PC-3 (cell line): ENCODE data around the gene ACSS3. TPM values are rescaled to one million over a fixed set of nuclear protein-coding genes. Genes with fewer than 3 reads are reported as not detected.
A peak's percentile ranks its signal among the peaks of the same experiment; 100 is the strongest.

Experiments
- ATAC-seq: fragments of 200-7000 bp; cut with Tn5 transposase; 2 replicates; pipeline ENCODE4 v1.9.1; 2020; ENCODE audit warnings: mild to moderate bottlenecking, moderate library complexity
- BruUV-seq: library from RNA; stranded (reverse); fragments of 400-500 nt; replicated peaks from 2 replicates; lab custom pipeline; 2021; lab: Mats Ljungman, UMichigan
- CTCF ChIA-PET: fragments of 300-600 bp; sonication (Branson Sonifier 250); formaldehyde crosslinking; loops from one replicate; lab custom pipeline; 2022; ENCODE audit warnings: antibody characterized with exemption; lab: Charles Lee
- POLR2A ChIA-PET: fragments of 300-600 bp; sonication (Branson Sonifier 250); formaldehyde crosslinking; loops from one replicate; lab custom pipeline; 2022; ENCODE audit warnings: antibody characterized with exemption; ENCODE audit not compliant: unreplicated experiment; lab: Charles Lee
- DNase-seq: peaks from one replicate; pipeline ENCODE4 v3.0.0-alpha.2; 2015
- H2AFZ ChIP-seq: fragments of 300-600 bp; sonication (generic); 2 replicates; pipeline ENCODE4 v1.6.0; 2016; ENCODE audit warnings: antibody characterized with exemption, low read length
- H3F3A ChIP-seq: fragments of 300-600 bp; sonication (generic); one replicate; pipeline ENCODE4 v1.6.0; 2017; ENCODE audit warnings: antibody characterized with exemption, low read length, control low read depth, mild to moderate bottlenecking; ENCODE audit not compliant: unreplicated experiment
- H3K27ac ChIP-seq: fragments of 300-600 bp; sonication (generic); 2 replicates; pipeline ENCODE4 v1.5.1; 2016; ENCODE audit warnings: mild to moderate bottlenecking, low read length
- H3K27me3 ChIP-seq: fragments of 300-600 bp; sonication (generic); 2 replicates; pipeline ENCODE4 v1.6.1; 2016; ENCODE audit warnings: low read length, mixed read lengths
- H3K36me3 ChIP-seq: fragments of 300-600 bp; sonication (generic); 2 replicates; pipeline ENCODE4 v1.6.1; 2016; ENCODE audit warnings: low read depth, mixed run types, low read length, mixed read lengths
- H3K4me1 ChIP-seq: fragments of 300-600 bp; sonication (generic); 2 replicates; pipeline ENCODE4 v1.5.1; 2016; ENCODE audit warnings: low read length; ENCODE audit not compliant: insufficient read depth
- H3K4me2 ChIP-seq: fragments of 300-600 bp; sonication (generic); 2 replicates; pipeline ENCODE4 v1.6.0; 2016; ENCODE audit warnings: low read length
- H3K4me3 ChIP-seq: fragments of 300-600 bp; sonication (generic); 2 replicates; pipeline ENCODE4 v1.5.1; 2016; ENCODE audit warnings: mild to moderate bottlenecking, low read length, mixed read lengths
- H3K79me2 ChIP-seq: fragments of 300-600 bp; sonication (generic); 2 replicates; pipeline ENCODE4 v1.6.1; 2017; ENCODE audit warnings: low read length, mixed read lengths
- H3K9ac ChIP-seq: fragments of 300-600 bp; sonication (generic); 2 replicates; pipeline ENCODE4 v1.6.0; 2016; ENCODE audit warnings: mild to moderate bottlenecking, low read length
- H3K9me2 ChIP-seq: fragments of 300-600 bp; sonication (generic); replicated peaks from 2 replicates; pipeline ENCODE4 v1.6.1; 2016; ENCODE audit warnings: mixed run types, low read length, mixed read lengths
- H3K9me3 ChIP-seq: fragments of 300-600 bp; sonication (generic); 2 replicates; pipeline ENCODE4 v1.6.1; 2016; ENCODE audit warnings: low read length, mixed read lengths
- H4K20me1 ChIP-seq: fragments of 300-600 bp; sonication (generic); 2 replicates; pipeline ENCODE4 v1.6.1; 2016; ENCODE audit warnings: low read length, mixed read lengths
- CTCF ChIP-seq: fragments of 300-600 bp; sonication (generic); conservative IDR thresholded peaks from 2 replicates; pipeline ENCODE4 v1.5.1; 2017; ENCODE audit warnings: antibody characterized with exemption, low read depth, mild to moderate bottlenecking, low read length
- EZH2 ChIP-seq: fragments of 300-600 bp; sonication (generic); IDR thresholded peaks from one replicate; pipeline ENCODE4 v1.6.1; 2017; ENCODE audit warnings: antibody characterized with exemption, mild to moderate bottlenecking, low read length; ENCODE audit not compliant: unreplicated experiment
- EZH2phosphoT487 ChIP-seq: fragments of 300-600 bp; sonication (generic); IDR thresholded peaks from 2 replicates; pipeline ENCODE4 v1.6.1; 2018; ENCODE audit warnings: mild to moderate bottlenecking, antibody characterized with exemption, low read length, borderline replicate concordance
- intact Hi-C: fragments of 100-400 bp; cut with micrococcal nuclease; formaldehyde crosslinking; loops from 2 replicates; pipeline ENCODE4 v1.9.0; 2023
- total RNA-seq: library from RNA; depleted of rRNA; stranded (reverse); fragments of >200 nt; gene quantifications from 2 replicates; pipeline ENCODE4 v1.2.3, GENCODE V29; 2014

Gene ACSS3
- total RNA-seq, 1 experiment from 2014 or later = not detected

- no peaks in the 10 kb centered on the region for H3K36me3 ChIP-seq
- no peak overlapping the region for H2AFZ ChIP-seq
- H3K4me1 ChIP-seq = no peaks in the 10 kb centered on the region
- no peaks in the 10 kb centered on the region for H3K79me2 ChIP-seq
- no peaks in the 10 kb centered on the region for H4K20me1 ChIP-seq
- no TSS peak for BruUV-seq
- ATAC-seq (no peak), DNase-seq (peak; percentile 6)
- no peaks in the 10 kb centered on the region for H3F3A ChIP-seq
- no peak for TF ChIP-seq CTCF
- TF ChIP-seq EZH2phosphoT487 = no peak
- TF ChIP-seq EZH2 = no peak
- CTCF ChIA-PET = no interaction called here
- no peak overlapping the region for H3K4me2 ChIP-seq
- no peaks in the 10 kb centered on the region for H3K9me2 ChIP-seq
- POLR2A ChIA-PET = no interaction called here
- H3K27me3 ChIP-seq = no peaks in the 10 kb centered on the region
- intact Hi-C loops = no loop called here
- no peak overlapping the region for H3K4me3 ChIP-seq
- H3K9me3 ChIP-seq = no peaks in the 10 kb centered on the region
- H3K27ac ChIP-seq = no peak overlapping the region
- no peak overlapping the region for H3K9ac ChIP-seq
Measured at GRCh38 chr12:81294325-81295190, 216.7 kb downstream of the ACSS3 start.

- Histone ChIP-seq H3K4me2 (no peak overlapping the region), H3K4me3 (no peak overlapping the region), H3K27me3 (no peaks in the 10 kb centered on the region), H3K9me3 (no peaks in the 10 kb centered on the region), H3K36me3 (no peaks in the 10 kb centered on the region), H2AFZ (no peak overlapping the region), H3F3A (no peaks in the 10 kb centered on the region), H3K9ac (no peak overlapping the region), H3K9me2 (no peaks in the 10 kb centered on the region), H3K4me1 (no peaks in the 10 kb centered on the region), H4K20me1 (no peaks in the 10 kb centered on the region), H3K79me2 (no peaks in the 10 kb centered on the region), H3K27ac (no peak overlapping the region)
- no peak for DNase-seq
- POLR2A ChIA-PET = no interaction called here
- no peak for ATAC-seq
- CTCF ChIA-PET = no interaction called here
- intact Hi-C loops = no loop called here
- no TSS peak for BruUV-seq
- no peak for TF ChIP-seq EZH2phosphoT487
- no peak for TF ChIP-seq EZH2
- TF ChIP-seq CTCF = no peak
Measured at GRCh38 chr12:81295251-81295650, 217.4 kb downstream of the ACSS3 start.
